NCI-H82 (cell line): Measurements from ENCODE around the gene HSH2D.
"Not testable (repeated sequence)": the region's sequence is repeated elsewhere in the genome, so short reads cannot be mapped to it uniquely, and the experiment has no call there.

Experiments used
- DNase-seq: peaks from one replicate; lab custom pipeline; 2025; lab: John Stamatoyannopoulos, UW

Gene HSH2D

DNA sequence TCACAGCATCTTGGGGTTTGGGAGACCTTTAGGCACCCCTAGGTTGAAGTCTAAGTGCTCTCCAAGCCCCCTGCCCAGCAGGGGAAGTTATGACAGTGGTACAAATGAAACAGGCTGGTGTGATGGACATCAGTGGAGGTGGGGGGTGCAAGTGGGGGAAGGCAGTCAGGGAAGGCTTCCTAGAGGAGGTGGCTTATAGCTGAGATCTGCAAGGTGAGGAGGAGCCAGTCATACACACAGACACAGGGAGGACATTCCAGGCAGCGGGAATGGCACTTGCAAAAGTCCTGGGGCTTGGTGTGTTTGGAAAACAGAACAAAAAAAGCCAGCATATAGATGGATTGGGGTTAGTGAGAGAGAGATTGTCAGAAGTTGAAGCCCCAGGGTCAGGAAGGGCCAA, 11.6 kb downstream of the HSH2D start:
- no peak for DNase-seq

DNA sequence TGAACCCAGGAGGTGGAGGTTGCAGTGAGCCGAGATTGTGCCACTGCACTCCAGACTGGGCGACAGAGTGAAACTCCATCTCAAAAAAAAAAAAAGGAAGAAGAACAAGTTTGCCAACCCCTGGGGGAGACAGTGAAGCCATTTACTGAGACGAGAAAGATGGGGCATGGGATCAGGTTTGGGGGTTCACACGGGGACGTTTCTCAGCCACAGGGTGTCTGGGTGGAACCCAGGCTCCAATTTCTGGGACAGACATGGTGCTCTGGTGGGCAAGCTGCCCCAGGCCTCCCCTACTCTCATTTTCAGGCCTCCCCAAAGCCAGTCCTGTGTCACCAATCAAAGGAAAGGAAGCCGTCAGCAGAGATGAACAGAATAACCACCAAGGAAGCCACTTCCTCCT, 13.4 kb downstream of the HSH2D start:
- no peak for DNase-seq

DNA sequence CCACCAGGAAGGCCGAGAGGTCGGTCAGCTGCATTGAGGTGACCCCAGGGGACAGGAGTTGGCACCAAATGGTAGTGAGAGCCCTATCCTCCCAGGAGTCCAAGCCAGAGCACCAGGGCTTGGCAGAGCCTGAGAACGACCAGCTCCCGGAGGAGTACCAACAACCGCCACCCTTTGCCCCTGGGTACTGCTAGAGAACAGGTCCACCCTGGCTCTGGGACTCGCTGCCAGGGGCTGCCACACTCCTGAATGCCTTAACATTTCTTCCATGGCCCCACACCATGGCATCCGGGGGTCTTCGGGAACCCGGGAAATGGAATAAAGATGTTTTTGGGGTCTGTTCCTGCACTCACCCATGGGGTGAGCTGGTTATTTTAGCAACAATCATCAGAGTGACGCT, 14.1 kb downstream of the HSH2D start:
- DNase-seq: no peak

DNA sequence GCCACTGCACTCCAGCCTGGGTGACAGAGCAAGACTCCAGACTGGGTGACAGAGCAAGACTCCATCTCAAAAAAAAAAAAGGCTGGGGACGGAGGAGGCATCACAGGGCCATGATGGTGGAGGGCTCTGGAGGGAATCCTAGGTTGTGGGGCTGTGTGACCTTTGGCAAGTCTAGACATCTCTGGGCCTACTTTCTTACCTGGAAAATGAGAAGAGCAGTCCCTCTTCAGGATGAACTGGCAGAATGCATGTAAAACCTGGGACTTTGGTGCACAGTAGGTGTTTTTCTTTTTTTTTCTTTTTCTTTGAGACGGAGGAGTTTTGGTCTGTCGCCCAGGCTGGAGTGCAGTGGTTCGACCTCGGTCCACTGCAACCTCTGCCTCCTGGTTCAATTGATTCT, 16.2 kb downstream of the HSH2D start:
- no peak for DNase-seq

DNA sequence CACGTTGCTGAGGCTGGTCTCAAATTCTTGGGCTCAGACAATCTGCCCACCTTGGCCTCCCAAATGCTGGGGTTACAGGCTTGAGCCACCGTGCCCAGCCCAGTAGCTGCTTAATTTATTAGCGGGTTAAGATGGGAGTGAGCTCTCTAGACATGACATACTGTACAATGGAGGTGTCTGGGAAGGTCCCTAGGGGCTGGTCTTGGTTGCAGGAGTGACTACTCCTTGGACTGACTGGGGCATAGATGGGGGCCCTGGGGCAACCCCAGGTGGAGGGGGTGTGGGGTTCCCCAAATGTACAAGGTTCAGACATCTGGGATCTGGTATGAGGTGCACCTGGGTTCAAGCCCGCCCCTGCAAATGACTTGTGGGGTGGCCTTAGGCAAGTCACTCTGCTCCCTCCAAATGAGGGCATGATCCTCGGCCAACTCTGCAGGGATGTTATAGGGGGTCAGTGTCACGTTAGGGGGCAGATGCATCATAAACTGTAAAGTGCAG, 17.0 kb downstream of the HSH2D start:
- DNase-seq: no peak

DNA sequence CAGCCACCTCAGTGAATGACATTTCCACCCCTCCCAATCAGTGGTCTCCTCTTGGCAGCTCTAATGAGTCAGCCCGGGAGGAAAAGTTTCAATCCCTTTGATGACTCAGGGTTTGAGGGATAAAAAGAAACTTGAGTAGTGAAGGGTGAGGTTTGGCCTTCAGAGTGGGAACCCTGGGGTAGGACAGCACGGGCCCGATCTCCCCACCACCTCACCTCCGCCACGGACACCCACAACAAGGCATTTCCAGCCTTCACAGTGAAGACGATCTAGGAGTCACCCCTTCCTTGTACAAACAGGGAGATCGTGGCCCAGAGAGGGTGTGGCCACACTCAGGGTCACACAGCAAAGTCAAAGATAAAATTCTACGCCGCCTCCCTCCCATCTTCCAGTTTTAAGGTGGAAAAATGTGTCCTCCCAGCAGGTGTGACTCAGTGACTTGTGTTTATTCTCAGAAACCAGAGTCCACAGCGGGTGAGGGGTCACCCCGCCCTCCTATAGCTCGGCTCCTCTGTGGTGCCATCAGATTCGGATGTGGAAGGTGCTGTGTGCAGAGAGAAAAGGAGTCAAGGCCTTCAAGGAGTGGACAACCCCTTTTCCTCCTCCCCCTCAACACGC, 17.6 kb downstream of the HSH2D start:
- no peak for DNase-seq

DNA sequence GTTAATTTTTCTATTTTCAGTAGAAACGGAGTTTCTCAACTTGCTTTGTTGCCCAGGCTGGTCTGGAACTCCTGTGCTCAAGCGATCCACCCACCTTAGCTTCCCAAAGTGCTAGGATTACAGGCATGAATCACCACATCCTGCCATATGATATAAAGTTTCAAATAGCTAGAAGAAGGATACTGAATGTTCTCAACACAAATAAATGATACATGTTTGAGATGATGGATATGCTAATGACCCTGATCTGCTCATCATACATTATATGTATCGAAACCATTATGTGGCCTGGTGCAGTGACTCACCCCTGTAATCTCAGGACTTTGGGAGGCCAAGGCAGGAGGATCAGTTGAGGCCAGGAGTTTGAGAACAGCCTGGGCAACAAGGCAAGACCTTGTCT, 18.4 kb downstream of the HSH2D start:
- DNase-seq: no peak

DNA sequence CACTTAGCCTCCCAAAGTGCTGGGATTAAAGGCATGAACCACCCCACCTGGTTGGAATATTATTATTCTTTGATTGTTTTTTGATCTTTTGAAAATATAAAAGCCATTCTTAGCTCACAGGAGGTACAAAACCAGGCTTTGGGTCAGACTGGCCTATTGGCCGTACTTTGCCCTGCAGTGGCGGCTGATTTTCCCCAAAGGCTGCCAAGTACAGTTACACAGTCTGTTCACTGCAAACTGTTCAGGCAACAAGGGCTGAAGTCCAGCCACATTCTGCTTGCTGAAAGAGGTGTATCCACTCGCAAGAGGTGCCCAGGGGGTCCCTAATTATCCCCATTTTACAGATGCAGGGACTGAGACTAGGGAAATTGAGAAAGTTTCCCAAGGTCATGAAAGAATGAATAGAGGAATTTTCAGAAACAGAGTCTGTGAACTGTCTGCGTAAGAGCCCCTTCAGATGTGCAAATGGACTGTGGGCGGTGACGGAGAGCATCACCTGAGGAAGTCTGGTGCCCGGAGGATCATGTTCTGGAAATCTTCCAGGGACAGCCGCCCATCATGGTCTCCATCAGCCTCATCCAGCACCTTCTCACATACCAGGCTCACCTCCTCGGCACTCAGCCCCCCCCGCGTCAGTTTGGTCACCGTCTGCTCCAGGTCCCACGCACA, 20.9 kb downstream of the HSH2D start:
- DNase-seq: no peak

DNA sequence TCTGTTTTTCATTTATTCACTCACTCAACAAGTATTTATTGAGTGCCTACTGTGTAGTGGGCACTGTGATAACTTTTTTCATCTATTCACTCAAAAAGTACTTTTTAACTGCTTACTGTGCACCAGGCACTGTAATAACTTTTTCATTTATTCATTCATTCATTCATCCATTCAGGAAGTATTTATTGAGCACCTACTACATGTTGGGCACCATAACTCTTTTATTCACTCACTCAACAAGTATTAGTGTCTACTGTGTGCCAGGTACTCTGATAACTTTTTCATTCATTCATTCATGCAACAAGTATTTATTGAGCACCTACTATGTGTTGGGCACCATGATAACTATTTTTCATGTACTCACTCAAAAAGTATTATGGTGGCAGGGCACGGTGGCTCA, 22.9 kb downstream of the HSH2D start:
- no peak for DNase-seq

DNA sequence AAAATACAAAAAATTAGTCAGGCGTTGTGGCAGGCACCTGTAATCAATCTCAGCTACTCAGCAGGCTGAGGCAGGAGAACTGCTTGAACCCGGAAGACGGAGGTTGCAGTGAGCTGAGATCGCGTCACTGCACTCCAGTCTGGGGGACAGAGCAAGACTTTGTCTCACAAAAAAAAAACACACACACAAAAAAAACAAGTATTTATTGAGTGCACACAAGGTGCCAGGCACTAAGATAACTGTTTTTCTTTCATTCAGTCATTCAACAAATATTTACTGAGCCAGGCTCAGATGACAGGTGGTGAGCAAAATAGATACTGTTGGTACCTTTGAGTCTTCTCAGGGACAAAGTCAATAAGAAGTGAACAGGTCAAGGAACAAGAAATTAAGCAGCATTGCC, 23.6 kb downstream of the HSH2D start:
- no peak for DNase-seq

DNA sequence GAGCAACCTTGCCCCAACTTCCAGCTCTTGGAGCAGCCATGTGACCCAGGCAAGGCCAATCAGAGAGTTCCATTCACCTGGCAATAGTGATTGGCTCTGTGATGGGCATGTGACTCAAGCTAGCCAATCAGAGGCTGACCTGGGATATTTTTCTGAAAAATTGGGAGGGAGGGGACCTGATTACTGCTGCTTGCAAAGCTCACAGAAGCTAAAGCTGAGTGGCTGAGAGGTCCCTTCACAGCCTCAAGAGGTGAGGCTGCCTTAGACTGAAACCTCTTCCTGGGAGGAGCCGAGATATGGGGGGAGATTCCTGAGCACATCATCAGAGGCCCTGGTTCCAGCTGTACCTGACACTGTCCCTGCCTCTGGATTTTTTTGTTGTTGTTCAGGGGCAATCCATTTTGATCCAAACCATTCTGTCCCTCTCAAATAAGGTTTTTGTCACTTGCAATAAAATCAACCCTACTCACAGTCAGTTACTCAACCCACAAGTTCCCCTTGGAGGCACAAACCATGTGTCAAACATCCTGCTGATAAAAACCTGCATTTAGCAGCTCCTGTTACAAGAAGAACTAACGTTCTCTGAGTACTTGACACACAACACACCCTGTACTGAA, 25.1 kb downstream of the HSH2D start:
- DNase-seq: peak; percentile 32

DNA sequence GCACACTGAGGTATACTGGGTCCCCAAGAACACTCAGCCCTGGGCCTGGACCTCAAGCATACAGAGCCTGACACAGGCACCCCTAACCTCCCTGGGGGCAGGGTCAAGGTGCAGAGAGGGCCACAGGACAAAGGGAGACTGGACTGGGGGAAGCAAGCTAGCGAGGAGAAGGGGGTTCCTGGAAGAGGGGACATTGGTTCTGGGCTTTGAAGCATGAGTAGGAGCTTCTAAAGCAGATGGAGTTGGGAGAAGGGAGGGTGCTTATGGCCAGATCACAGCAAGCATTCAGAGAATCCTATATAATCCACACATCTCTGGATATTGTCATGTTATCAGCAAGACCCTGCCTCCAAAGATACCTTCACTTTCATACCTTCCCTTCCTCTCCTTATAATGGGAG, 26.6 kb downstream of the HSH2D start:
- DNase-seq: no peak

DNA sequence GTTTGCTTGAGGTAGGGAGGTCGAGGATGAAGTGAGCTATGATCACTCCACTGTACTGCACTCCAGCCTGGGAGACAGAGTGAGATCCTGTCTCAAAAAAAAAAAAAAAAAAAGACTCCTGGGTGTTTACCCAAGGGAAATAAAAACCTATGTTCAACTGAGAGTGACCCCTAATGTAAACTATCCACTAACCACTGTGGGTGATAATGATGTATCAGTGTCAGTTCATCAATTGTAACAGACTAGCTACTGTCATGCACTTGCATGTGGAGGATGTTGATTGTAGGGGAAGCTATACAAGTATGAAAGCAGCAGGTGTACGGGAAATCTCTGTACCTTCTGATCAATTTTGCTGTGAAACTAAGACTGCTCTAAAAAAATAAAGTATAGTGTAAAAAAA, 32.5 kb downstream of the HSH2D start:
- DNase-seq: no peak

DNA sequence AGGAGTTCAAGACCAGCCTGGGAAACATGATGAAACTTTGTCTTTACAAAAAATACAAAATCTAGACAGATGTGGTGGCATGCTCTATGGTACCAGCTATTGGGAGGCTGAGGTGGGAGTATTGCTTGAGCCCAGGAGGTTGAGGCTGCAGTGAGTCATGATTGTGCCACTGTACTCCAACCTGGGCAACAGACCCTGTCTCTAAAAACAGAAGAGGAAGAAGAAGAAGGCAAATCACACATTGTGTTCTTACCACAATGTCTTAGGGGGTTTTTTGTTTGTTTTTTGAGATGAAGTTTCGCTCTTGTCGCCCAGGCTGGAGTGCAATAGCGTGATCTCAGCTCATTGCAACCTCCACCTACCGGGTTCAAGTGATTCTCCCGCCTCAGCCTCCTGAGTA, 35.4 kb downstream of the HSH2D start:
- DNase-seq: not testable (repeated sequence)

DNA sequence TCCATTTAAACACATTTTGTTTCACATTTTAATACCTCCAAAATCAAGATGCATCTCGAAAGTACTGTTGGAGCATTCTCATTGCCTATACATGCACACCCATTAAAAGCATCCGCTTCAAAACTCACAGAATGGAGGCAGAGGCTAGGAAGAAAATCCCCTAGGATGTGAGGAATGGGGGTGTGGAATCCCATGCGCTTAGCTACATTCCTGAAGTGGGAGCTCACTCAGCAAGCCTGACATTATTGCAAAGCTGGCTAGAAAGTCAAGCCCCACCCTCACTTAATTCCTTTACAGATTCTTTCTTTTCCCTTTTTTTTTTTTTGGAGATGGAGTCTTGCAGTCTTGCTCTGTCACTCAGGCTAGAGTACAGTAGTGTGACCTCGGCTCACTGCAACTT, 37.1 kb downstream of the HSH2D start:
- DNase-seq: no peak

DNA sequence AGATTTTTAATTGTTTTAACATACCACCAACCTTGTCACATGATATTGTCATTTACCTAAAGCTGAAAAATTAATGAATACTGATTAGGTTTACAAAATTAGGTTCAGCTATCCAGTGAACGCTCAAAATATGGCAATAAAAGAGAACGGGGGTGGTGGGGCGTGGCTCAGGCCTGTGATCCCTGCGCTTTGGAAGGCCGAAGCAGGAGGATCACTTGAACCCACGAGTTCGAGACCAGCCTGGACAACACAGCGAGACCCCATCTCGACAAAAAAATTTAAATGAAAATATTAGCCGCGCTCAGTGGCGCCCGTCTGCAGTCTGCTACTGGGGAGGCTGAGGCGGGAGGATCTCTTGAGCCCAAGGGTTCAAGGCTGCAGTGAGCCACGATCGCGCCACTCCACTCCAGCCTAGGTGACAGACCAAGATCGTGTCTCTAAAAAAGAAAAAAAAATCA, 41.2 kb downstream of the HSH2D start:
- DNase-seq: no peak

DNA sequence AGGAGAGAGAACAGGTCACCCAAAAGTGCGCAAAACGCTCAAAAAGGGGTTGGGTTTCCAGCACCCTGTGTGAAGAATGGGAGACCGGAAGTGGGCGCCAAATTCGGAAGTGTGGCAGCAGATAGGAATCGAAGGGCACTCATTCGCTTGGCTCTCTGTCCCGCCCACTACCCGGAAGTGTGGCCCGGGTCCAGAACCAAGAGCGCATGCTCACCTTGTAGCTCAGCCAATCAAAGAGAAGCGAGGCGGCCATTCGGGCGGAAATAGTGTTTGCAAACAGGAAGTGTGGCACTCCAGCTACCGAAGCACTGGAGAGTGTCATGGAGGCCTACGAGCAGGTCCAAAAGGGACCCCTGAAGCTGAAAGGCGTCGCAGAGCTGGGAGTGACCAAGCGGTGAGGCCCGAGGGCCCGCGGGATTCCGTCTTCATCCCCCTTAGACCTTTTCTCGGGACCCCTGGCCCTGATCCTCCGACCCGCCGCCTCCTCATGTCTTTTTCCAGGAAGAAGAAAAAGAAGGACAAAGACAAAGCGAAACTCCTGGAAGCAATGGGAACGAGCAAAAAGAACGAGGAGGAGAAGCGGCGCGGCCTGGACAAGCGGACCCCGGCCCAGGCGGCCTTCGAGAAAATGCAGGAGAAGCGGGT, 41.8 kb downstream of the HSH2D start, which contains the start of gene FAM32A:
Gene FAM32A, plus strand, starts transcription at position 288 of the 645 bp plus-strand sequence. Its CDS starts 33 bp downstream, at position 321.
- peak; percentile 100 for DNase-seq

DNA sequence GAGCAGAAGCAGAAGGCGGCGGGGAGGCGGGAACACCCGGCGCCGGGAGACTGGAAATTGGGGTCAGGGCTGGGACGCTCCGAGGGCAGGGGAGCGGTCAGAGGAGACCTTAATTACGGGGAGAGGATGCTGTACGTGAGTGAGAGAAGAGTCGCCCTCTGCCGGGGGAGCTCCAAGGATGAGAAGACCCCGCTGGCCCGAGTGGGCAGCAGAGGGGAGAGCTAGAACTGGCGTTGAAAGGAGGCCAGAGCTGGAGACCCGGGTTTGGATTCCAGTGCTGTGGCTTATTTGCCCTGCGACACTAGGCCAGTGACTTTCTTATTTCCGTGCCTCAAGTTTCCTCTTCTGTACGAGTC, 42.3 kb downstream of the HSH2D start:
- DNase-seq: peak; percentile 80

DNA sequence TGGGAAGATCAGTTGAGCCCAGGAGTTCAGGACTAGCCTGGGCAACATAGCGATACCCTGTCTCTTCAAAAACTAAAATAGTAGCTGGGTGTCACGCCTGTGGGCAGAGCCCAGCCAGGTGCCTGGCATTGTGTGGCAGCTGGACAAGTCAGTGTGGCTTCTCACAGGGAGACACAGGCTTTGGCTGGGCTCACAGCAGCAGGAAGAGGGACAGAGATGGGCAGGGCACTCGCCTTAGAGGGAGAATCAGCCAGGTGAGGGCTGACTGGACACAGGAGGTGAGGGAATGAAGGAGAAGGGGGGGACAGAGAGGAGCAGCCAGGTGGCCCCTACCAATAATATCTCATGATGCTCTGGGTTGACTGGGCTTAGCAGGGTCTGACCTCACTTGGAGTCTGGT, 45.0 kb downstream of the HSH2D start:
- no peak for DNase-seq

DNA sequence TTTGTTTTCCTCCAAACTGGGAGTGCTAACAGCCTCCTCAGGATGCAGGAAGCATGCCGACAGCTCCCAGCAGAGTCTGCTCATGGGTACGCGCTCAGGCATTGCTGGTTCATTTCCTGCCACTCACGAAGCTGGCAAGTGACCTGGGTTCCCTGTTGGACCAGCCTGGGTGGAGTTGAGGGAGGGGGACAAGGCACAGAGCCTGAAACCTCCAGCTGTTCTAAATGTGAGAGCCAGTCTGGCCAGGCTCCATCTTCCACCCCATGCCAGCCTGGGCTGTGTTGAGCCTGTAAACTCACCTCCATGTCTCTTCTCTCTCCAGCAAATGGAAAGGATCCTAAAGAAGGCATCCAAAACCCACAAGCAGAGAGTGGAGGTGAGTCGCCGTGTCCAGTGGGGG, 46.7 kb downstream of the HSH2D start:
- DNase-seq: no peak

DNA sequence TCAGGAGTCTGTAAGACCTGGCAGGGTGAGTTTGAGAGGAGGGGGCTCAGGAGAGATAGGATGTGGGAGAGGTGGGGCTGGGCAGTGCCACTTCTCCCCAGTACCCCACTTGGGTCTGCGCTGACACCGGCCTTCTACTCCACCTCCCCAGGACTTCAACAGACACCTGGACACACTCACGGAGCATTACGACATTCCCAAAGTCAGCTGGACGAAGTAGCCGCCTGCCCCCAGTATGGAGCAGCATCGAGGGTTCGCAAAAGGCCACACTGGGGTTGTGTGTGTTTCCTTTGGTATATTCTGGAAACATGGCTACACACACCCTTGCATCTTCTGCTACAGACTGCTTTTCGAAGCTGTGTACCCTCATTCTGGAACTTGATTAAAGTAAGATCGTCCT, 47.3 kb downstream of the HSH2D start:
- no peak for DNase-seq

DNA sequence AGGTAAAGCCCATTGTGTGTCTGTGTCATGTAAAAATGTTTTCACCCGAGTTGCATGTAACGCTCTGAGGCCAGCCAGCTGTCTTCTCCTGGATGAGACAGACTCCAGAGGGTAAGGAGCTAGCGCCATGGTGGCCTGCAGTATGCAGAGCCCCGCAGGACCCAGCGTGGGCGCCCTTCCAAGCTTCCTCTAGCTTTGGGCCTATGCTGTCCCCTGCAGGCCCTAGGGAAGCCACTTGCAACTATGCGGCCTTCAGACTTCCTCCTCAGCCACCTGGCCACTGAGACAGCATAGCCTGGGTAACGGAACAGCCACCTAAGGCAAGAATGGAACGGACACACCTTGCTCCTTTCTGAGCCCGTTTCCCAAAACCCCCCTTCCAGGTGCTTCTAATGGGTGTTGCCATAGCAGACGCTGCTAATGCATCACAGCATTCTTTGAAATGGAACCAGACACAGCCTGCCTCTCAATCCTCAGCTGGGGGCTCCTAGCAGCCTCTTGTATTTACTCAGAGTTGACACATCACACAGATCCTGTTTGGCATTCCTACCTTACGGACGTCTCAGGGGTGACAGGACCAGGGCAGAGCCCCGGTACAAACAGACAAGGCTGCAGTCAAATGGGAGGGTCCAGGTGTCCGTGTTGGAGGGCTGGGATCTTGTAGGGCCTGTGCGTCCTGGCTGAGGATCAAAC, 47.9 kb downstream of the HSH2D start:
- DNase-seq: no peak
